ENCODE results near the gene SLC49A4. TPM values are rescaled to one million over a fixed set of nuclear protein-coding genes. Genes with fewer than 3 reads are reported as not detected.
"Not testable (repeated sequence)": the region's sequence is repeated elsewhere in the genome, so short reads cannot be mapped to it uniquely, and the experiment has no call there.

Gene SLC49A4
- polyA plus RNA-seq, 1 of the 3 experiments (the other 2 are of a cell fraction): 6.4 TPM

- no peaks in the 10 kb centered on the region for H3K9me2 ChIP-seq
- H3F3A ChIP-seq (replicated peaks; ENCODE audit: insufficient read depth): peaks cover 3% of the 10 kb centered on the region
- DNase-seq: no peak
- no peaks in the 10 kb centered on the region for H4K20me1 ChIP-seq (ENCODE audit: insufficient read depth)
- H3K4me3 ChIP-seq (ENCODE audit: low read depth in 2 of 2, low read length in 1 of 2): no peak overlapping the region
- no peak overlapping the region for H3K27ac ChIP-seq (ENCODE audit: low read depth in 2 of 2, low read length in 1 of 2)
- no peak overlapping the region for H2AFZ ChIP-seq (ENCODE audit: low read depth)
- ChIA-PET CTCF (interaction anchor here (1.3 kb wide), 1 partner anchor 8 kb away, joined by 3 read pairs; no protein-coding TSS in a partner anchor), POLR2A (no interaction called here)
- no peak overlapping the region for H3K4me2 ChIP-seq
- peaks cover 18 to 19% of the 10 kb centered on the region in 2 experiments for H3K36me3 ChIP-seq (replicated peaks in 1 of 2; ENCODE audit: control insufficient read depth in 1 of 2, insufficient read depth in 2 of 2, low read length in 1 of 2)
- H3K4me1 ChIP-seq (ENCODE audit: control insufficient read depth in 1 of 2, insufficient read depth in 2 of 2, low read depth in 1 of 2, low read length in 1 of 2): no peaks in the 10 kb centered on the region
- H3K9me3 ChIP-seq: no peaks in the 10 kb centered on the region
- TF ChIP-seq FOSL2 (IDR thresholded peaks at IDR 0.05; ENCODE audit: borderline replicate concordance, low read depth) (peak; percentile 19; the same call in 1 of the 2 replicates), TEAD4 (IDR thresholded peaks at IDR 0.05; ENCODE audit: borderline replicate concordance, insufficient read depth) (no peak)
- no peak overlapping the region for H3K9ac ChIP-seq
- H3K79me2 ChIP-seq (ENCODE audit: insufficient read depth): no peaks in the 10 kb centered on the region
- WGBS (ENCODE audit: low lambda C conversion rate): 90% methylated on average over 4 of the region's 4 CpGs
- H3K27me3 ChIP-seq (ENCODE audit: insufficient read depth): no peaks in the 10 kb centered on the region
Observed at GRCh38 chr3:122745369-122746021, 49.4 kb upstream of the SLC49A4 start.

- H3K9ac ChIP-seq; H2AFZ ChIP-seq (ENCODE audit: low read depth); H3F3A ChIP-seq (replicated peaks; ENCODE audit: insufficient read depth); H3K9me2 ChIP-seq; H3K4me3 ChIP-seq (ENCODE audit: low read depth in 2 of 2, low read length in 1 of 2); DNase-seq; H3K9me3 ChIP-seq; H3K27ac ChIP-seq (ENCODE audit: low read depth in 2 of 2, low read length in 1 of 2); POLR2A ChIA-PET; H3K27me3 ChIP-seq (ENCODE audit: insufficient read depth); H3K79me2 ChIP-seq (ENCODE audit: insufficient read depth); H3K4me2 ChIP-seq; CTCF ChIA-PET; H3K4me1 ChIP-seq (ENCODE audit: control insufficient read depth in 1 of 2, insufficient read depth in 2 of 2, low read depth in 1 of 2, low read length in 1 of 2); H4K20me1 ChIP-seq (ENCODE audit: insufficient read depth): not testable (repeated sequence)
- WGBS (ENCODE audit: low lambda C conversion rate): no CpG with 5 or more reads among the region's 35 CpGs
- peaks cover 16 to 18% of the 10 kb centered on the region in 2 experiments for H3K36me3 ChIP-seq (replicated peaks in 1 of 2; ENCODE audit: control insufficient read depth in 1 of 2, insufficient read depth in 2 of 2, low read length in 1 of 2)
Observed at GRCh38 chr3:122747295-122747694, 47.6 kb upstream of the SLC49A4 start.

GRCh38 chr3:122748347-122748746 is 46.5 kb upstream of the SLC49A4 start:
- no peak overlapping the region for H3K4me3 ChIP-seq (ENCODE audit: low read depth in 2 of 2, low read length in 1 of 2)
- CTCF ChIA-PET: no interaction called here
- no peak overlapping the region for H3K9ac ChIP-seq
- H3K4me2 ChIP-seq: no peak overlapping the region
- no peaks in the 10 kb centered on the region for H4K20me1 ChIP-seq (ENCODE audit: insufficient read depth)
- H3K27ac ChIP-seq (ENCODE audit: low read depth in 2 of 2, low read length in 1 of 2): no peak overlapping the region
- POLR2A ChIA-PET: no interaction called here
- WGBS (ENCODE audit: low lambda C conversion rate): 91% methylated on average over 1 of the region's 1 CpG
- no peaks in the 10 kb centered on the region for H3K27me3 ChIP-seq (ENCODE audit: insufficient read depth)
- peaks cover 7 to 17% of the 10 kb centered on the region in 2 experiments for H3K36me3 ChIP-seq (replicated peaks in 1 of 2; ENCODE audit: control insufficient read depth in 1 of 2, insufficient read depth in 2 of 2, low read length in 1 of 2)
- no peak overlapping the region for H2AFZ ChIP-seq (ENCODE audit: low read depth)
- TF ChIP-seq GATA2 (CRISPR knock-in tag; IDR thresholded peaks at IDR 0.05): no peak
- no peak for TF ChIP-seq TEAD4 (IDR thresholded peaks at IDR 0.05; ENCODE audit: borderline replicate concordance, insufficient read depth)
- no peak for TF ChIP-seq YY1 (IDR thresholded peaks at IDR 0.05; ENCODE audit: low read depth)
- no peaks in the 10 kb centered on the region for H3K9me3 ChIP-seq
- no peaks in the 10 kb centered on the region for H3K9me2 ChIP-seq
- peaks cover 3% of the 10 kb centered on the region for H3F3A ChIP-seq (replicated peaks; ENCODE audit: insufficient read depth)
- DNase-seq: no peak
- H3K4me1 ChIP-seq (ENCODE audit: control insufficient read depth in 1 of 2, insufficient read depth in 2 of 2, low read depth in 1 of 2, low read length in 1 of 2): no peaks in the 10 kb centered on the region
- H3K79me2 ChIP-seq (ENCODE audit: insufficient read depth): no peaks in the 10 kb centered on the region

GRCh38 chr3:122754929-122755328 is 39.9 kb upstream of the SLC49A4 start:
- Histone ChIP-seq H3K79me2 (ENCODE audit: insufficient read depth) (no peaks in the 10 kb centered on the region), H3K27ac (ENCODE audit: low read depth in 2 of 2, low read length in 1 of 2) (no peak overlapping the region), H2AFZ (ENCODE audit: low read depth) (no peak overlapping the region), H3K27me3 (ENCODE audit: insufficient read depth) (no peaks in the 10 kb centered on the region), H3K9ac (no peak overlapping the region), H3K4me3 (ENCODE audit: low read depth in 2 of 2, low read length in 1 of 2) (peak overlapping the region in 1 of 2 experiments; percentile 4; a peak in 1 of 4 replicates), H3F3A (replicated peaks; ENCODE audit: insufficient read depth) (peaks cover 4% of the 10 kb centered on the region), H3K4me1 (ENCODE audit: control insufficient read depth in 1 of 2, insufficient read depth in 2 of 2, low read depth in 1 of 2, low read length in 1 of 2) (no peaks in the 10 kb centered on the region), H3K4me2 (no peak overlapping the region), H3K9me3 (no peaks in the 10 kb centered on the region), H4K20me1 (ENCODE audit: insufficient read depth) (no peaks in the 10 kb centered on the region), H3K9me2 (no peaks in the 10 kb centered on the region), H3K36me3 (replicated peaks in 1 of 2; ENCODE audit: control insufficient read depth in 1 of 2, insufficient read depth in 2 of 2, low read length in 1 of 2) (peaks cover 16 to 36% of the 10 kb centered on the region in 2 experiments)
- TF ChIP-seq POLR2AphosphoS5 (IDR thresholded peaks at IDR 0.05; ENCODE audit: low read depth, low read length) (no peak), RAD21 (IDR thresholded peaks at IDR 0.05; ENCODE audit: low read length) (peak; percentile 64), SMC3 (IDR thresholded peaks at IDR 0.05; ENCODE audit: low read depth, low read length) (peak; percentile 44), JUND (IDR thresholded peaks at IDR 0.05) (no peak), CTCF (IDR thresholded peaks at IDR 0.05) (peak; percentile 71)
- ChIA-PET POLR2A (no interaction called here), CTCF (interaction anchor here (0.6 to 1.7 kb wide), 13 partner anchors 9 to 362 kb away, joined by 3 to 6 read pairs (median 3); partner anchors contain the start of gene HSPBAP1)
- WGBS (ENCODE audit: low lambda C conversion rate): 70% methylated on average over 5 of the region's 5 CpGs
- DNase-seq: peak; percentile 30

Data from SK-N-SH (cell line).